ENCODE results near the gene OBP2B.
"Not testable (repeated sequence)": the region's sequence is repeated elsewhere in the genome, so short reads cannot be mapped to it uniquely, and the experiment has no call there.

Gene OBP2B

DNA sequence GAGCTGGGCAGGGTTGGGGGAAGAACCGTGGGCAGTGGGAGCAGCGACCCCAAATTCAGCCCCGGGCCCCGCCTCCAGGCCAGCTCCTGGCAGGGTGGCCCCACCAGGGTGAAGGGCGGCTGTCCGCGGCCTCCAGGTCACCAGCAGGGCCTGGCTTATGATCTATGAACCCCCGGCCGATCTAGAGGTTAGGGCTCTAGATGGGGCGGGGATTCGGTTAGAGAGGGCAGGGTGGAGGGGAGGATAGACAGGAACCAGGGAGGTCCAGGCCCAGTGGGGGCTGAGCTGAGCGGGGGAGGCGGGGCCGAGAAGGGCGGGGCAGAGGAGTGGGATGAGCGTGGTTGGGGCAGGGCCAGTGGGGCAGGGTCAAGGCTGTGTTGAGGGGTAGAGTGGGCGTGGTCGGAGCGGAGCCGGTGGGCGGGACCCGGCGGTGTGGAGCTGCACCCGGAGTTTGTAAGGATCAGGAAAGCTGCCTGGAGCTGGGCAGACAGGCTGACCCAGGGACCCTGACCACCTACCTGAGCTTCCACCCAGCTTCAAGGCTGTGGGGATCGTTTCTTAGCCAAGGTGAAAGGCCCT, 29.3 kb upstream of the OBP2B start:
- no peak for DNase-seq

DNA sequence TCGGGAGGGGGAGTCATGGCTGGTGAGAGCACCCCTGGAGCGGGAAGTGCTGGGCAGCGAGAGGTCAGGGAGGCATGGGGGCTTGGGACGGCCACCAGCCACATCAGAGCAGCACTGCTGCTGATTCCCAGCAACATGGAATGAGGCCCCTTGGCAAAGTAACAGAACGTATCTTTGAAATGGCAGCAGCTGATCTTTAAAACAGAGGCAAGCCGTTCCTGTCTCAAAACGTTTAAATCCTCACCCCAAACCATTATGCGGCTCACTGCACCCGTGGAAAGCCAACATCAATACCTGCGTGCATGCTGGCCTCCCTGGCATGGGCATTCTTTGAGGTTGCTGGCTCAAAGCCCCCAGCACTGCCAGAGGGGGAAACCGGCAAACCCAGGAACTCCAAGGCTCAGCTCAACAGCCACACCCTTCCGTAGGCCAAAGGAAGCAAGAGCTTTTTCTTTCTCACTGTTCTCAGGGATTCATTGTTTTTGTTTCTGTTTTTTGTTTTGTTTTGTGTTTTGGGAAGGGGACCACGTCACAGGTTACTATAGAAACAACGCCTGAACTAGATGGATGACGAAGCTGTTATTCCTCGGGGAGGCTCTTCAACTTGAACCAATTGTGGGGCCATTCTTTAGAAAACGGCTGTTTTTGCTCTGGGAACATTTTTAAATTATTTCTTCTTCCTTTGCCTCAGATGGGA, 28.1 kb upstream of the OBP2B start:
- no peak for DNase-seq

- not testable (repeated sequence) for DNase-seq
Measured at GRCh38 chr9:133236291-133237034, 27.4 kb upstream of the OBP2B start.

- no peak for DNase-seq
Measured at GRCh38 chr9:133235549-133236222, 26.6 kb upstream of the OBP2B start.

DNA sequence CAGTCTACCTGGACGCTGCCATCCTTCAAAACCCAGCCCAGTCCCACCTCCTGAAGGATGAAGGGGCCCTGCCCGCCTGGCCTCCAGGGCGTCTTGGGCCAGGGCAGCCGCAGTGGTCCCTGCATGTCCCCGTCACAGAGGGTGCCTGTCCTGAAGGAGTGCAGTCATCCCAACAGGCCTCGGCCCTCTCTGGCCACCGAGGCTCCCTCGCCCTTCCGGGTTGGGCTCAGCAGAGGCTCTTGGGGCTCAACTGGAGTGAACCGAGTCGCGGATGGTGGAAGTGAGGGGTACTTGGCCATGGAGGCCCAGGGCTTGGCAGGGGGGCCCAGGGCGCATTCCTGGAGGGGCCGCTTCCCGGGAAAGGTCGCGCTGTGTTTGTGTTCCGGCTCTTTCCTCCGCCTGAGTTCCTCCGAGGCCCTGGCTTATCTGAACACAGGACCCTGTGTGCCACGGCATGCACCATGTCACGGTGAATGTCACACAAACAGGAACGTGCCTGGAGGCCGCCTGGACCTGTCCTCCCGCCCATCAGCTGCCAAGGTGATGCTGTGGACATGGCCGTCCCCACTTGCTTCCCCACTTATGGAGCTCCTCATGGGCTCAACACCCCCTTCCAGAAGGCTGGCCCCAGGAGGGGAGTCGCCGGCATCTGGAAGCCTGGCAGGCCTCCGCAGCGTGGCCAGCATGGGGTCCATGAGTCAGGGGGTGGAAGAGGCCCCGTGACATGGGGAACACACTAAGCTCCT, 25.7 kb upstream of the OBP2B start:
- no peak for DNase-seq

- no peak for DNase-seq
Measured at GRCh38 chr9:133233681-133234432, 24.8 kb upstream of the OBP2B start.

DNA sequence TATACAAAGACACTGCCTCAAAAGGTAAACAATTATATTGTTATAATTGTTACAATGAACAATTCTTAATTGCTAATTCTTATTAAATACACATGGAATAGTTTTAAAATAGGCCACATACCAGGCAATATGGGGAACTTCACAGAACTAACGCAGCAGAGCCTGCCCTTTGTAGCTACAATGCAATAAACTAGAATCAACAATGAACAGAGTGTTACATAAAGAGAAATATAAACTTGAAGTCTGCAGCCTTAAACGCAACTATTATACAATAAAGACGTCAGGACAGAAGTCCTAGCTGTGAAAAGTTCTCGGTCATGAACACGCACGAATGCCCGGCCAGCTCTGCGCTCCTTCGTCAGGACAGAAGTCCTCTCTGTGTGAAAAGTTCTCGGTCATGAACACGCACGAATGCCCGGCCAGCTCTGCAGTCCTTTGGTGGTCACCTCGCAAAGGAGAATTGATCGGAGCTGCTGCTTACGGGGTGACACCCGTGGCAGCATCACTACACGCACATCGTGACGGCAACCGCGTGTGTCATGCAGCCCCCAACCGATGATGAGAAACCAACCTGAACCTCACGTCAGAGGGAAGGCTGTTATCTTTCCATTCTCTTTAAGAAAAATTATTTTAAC, 23.0 kb upstream of the OBP2B start:
- DNase-seq: not testable (repeated sequence)

DNA sequence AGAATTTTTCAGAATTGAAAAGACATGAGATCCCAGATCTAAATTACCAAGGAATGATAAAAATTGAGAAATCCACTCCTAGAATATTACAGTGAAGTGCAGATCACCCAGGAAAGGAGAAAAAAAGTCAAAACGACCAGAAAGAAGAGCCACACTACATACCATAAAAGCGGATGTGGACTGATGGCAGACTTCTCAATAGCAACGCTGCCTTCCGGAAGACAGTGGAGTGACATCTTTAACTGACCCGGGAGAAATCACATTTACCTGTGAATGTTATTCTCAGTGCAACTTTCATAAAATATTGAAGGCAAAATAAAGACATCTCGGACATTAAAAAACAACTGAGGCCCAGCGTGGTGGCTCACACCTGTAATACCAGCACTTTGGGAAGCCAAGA, 21.5 kb upstream of the OBP2B start:
- DNase-seq: not testable (repeated sequence)

- no peak for DNase-seq
Measured at GRCh38 chr9:133230093-133230492, 21.0 kb upstream of the OBP2B start.

DNA sequence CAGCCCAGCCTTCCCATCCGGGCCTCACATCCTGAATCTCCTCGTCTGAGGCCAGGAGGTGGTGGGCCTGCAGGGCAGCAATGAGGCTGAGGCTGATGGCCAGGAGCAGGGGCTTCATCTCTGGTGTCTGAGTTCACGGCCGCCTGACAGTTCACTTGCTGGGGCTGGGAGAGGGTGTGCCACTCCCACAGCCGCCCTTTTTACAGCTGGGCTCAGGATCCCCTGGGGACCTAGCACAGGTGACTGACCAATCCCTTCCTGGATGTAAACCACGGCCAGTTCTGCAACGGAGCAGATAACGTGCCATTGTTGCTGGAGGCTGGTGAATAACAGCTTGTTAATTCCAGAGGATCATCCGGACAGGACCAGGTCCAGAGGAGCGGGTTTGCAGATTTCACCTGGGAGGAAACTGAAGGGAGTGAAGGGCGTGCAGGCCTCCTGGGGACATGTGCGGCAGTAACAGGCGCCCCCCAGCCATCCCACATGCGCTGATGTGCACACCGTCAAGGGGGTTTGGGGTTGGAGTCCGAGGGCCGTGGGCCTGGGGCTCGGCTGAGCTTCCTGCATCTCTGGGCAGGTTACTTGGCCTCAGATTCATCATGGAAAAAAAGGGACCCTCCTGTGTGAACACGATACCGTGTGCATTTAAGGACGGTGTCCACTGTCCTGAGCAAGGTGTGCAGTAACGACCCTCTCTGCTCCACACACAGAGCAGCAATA, 19.6 kb upstream of the OBP2B start:
- not testable (repeated sequence) for DNase-seq

DNA sequence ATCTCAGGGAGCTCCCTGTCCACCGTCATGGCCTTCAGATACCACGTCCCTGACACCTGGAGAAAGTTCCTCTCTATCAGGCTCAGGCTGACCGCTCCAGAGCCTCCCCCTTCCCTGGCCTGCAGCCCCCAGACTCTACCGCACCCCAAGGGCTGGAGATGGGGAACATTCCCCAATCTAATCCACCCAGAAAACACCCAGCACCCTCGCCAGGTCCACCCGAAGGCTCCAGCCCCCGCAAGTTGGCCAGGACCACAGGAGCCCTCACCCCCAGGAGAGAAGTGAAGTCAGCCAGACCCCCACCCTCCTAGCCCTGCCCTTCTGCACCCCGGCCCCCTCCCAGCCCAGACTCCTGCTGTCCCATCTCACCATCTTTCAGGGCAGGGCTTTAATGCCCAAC, 18.9 kb upstream of the OBP2B start:
- DNase-seq: not testable (repeated sequence)

GRCh38 chr9:133227242-133227860, 18.3 kb upstream of the OBP2B start:
- DNase-seq: no peak

DNA sequence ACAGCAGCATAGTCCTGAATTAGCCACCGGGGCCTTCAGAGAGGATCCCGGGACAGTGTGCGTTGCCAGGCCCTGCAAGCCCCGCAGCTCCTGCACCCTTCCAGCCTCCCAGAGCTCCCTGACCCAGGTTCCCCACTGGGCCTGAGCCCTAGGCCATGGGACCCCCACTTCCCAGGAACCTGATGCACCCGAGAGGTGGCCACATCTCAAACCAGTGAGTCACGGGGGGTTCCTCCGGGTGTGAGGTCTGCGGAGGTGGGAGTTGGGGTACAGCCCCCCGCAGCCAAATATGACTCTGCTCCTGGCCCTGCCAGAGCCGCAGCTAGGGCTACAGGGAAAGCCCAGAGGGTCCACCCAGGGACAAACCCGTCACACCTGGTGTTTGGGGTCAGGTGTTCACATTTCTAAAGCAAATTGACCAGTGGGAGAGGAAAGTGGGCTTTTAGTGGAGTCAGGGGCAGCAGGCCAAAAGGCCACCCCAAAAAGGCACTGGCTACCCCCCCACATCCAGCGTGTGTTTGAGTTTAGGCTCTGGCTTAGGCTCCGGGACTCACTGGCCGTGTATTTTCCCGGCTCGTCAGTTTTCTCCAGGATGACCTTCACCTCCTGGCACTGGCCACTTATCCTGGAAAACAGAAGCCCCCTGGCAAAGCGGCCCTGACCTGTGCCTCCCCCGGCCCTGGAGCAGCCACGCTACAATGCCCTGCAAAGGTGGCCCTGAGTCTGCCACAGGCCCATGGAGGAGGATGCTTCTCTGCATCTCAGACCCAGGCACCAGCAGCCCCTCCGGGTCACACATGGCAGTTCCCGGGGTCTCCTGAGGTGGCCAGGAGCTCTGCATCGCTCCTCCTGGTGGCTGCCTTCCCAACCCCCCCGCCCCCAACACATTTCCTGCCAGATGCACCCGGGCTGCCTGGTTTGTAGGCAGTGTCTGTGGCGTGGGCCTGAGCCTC, 17.4 kb upstream of the OBP2B start:
- no peak for DNase-seq

- no peak for DNase-seq
Measured at GRCh38 chr9:133225171-133226011, 16.3 kb upstream of the OBP2B start.

DNA sequence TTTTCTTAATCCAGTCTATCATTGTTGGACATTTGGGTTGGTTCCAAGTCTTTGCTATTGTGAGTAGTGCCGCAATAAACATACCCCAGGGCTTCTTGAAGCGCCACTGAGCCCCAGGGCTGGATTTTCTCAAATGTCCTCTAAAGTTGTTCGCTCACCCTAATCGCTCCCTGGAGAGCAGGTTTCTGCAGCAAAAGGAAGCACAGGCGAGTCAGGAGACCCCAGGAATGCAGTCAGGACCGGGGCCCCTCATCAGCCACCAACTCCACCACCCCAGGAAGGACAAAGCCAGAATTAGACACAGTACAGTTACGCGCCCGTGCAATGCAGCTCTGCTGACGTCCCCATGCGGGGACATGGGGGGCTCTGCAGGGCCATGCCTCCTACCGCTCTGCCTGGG, 15.7 kb upstream of the OBP2B start:
- DNase-seq: no peak

GRCh38 chr9:133223159-133223756, 14.2 kb upstream of the OBP2B start:
- DNase-seq: not testable (repeated sequence)

DNA sequence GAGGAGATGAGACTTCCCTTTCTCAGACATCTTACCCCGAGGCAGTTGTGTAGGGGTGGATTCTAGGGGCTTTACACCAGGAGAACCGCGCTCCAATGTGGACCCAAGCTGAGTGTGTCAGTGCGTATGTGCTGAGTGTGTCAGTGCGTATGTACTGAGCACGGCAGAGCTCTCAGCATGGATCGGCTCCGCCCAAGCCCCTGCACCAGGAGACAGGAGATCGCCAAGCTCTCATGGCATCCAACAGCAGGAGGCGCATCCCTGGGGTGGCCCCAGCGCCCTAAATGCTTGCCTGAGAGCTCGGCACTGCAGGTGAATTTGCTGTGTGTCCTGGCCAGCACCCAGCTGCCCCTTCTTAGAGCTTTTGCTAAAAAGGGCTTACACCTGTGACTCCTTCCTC, 12.9 kb upstream of the OBP2B start:
- not testable (repeated sequence) for DNase-seq
